Activated CD4-positive, alpha-beta T cell treated with anti-CD3 and anti-CD28 coated beads for 24 hours (primary cell): ENCODE data around the gene GLCE.

ENCODE experiments used
- DNase-seq, 2 donors: peaks; one replicate each; pipeline ENCODE4 v3.0.0-alpha.2; 2020; ENCODE audit warnings: low read depth in 2 of 2

GLCE gene

DNA sequence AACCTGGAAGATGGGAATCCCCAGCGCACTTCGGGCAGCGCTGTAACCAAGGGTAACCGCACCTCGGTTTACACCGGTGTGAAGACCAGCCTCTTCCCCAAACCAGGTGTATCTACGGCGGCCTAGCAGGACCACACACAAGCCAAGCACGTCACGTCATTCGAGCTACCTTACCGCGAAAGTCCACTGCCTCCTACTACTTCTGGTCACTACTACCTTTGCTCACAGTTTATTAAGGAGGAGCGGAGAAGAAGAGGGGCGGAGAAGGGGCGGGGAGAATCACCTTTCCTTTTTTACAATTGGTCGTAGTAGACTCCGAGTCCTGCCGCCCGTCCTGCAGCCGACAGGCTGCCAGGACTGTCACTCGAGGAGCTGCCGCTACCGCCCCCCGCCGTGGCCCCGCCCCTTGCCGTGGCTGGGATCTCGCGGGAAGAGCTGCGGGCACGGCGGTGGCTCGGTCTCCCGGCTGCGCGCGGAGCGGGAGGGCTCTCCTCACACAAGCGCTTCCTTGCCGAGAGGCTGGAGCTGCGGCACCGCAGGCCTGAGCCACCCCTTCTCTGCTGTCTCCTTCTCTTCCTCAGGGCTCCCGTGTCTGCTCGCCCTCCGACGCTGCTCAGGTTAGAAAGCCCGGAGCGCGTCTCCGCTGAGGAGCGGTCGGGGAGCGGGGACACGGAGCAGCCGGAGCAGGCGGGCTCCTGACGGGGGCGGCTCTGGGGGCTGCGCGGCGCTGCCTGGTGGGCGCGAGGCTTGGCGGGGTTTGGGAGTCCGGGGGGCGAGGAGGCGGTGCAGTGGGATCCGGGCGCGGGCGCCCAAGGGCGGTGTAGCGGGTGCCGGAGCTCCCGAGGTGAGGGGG is at the start of gene GLCE:
GLCE (plus strand) TSS at position 495 of the 853 bp plus-strand sequence. CDS start 95,172 bp downstream, outside the sequence.
- peak; percentile 89 to 91 for DNase-seq

DNA sequence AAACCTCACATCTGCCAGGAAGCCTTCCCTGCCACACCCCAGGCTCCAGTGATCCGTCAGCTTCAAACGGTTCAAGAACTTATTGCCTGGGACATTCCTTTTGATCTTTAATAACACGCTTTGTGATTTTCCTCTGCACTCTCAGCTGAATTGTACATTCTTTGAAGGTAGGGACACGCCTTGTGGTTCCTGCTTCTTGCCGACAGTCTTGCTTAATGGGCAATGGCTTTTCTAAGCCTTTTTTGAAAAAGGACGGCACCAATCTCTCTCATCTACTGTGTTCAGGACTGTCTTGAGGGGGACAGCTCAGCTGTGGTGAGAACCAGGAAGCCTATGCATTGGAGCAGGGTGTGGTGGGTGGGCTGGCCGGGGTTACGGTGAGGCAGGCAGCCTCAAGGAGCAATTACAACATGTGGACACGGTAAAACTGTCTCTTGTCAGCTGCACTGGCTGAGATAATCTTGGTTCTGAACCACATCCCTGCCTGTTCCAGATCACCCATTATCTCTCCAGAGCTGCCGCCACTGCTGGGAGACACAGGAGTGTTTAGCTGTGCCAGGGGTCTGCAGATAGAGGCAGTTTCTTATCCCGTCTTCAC is 46.0 kb upstream of the GLCE start:
- no peak for DNase-seq

DNA sequence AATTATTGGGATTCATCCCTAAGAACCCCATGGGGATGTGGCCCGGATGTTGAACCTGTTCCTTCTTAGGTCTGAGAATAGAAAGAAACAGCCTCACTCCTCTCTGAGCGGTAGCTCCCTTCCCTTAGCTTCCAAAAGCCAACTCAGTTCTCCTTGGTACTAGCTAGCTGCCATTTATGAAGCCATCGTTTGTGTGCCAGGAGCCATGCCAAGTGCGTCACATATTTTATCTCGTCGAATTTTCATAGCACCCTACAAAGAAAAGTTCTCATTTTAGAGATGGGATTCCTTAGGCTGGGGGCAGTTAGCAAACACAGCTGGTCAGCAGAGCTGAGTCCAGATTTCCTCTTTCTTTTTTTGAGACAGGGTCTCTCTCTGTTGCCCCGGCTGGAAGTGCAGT is 45.4 kb upstream of the GLCE start:
- DNase-seq: no peak

DNA sequence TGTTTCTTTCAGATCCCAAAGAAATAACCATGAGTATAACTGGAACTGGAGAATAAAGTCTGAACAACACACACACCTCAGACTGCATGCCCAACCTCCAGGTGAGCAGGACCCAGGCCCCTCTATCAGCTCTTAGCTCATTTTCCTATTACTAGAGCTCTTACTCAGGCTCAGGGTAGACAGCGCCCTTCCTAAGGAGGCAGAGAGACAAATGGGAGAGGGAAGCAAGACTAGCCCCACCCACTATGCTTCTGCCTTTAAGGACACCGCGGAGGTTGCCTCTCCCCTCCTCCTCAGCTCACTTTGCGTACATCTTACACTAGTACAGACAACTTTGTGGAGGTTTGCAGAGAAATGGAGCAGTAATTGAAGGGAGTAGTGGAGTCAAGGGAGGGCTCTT is 44.0 kb upstream of the GLCE start:
- DNase-seq: no peak

DNA sequence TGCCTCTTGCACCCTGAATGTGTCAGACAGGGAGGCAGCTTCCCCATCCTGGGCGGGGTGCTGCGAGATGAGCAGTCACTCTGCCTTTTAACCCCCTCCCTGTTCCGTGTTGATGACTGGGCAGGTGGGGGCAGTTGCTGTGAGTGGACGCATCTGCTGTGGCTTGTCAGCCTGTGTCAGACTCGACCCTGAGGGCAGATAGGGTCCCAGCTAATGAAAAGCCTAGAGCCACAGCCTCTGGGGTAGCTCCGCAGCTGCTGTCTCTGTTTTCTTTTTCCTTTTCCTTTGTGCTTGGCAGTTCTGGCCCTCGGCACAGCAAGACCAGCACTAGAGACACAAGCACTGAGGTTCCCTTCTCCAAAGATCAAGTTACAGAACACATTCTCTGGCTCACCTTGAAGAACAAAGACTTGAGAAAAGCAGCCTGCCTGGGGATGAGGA is 43.0 kb upstream of the GLCE start:
- no peak for DNase-seq

DNA sequence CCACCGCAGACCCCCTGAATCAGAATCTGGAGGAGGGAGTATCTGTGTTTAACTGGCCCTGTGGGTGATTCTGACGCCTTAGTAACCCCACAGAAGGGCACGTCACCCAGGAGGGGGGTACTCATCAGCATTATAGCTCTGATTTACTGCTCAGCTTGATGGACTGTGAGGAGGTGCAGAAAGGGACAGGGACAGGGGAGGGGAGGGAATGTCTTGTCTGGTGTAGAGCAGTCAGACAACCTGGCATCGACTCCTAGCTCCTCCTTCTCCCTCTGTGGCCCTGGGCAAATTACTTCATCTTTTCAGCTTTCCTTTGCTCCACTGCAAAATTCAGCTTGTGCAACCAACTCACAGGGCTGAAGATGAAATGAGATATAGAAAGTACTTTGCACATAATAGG is 42.3 kb upstream of the GLCE start:
- no peak for DNase-seq

DNA sequence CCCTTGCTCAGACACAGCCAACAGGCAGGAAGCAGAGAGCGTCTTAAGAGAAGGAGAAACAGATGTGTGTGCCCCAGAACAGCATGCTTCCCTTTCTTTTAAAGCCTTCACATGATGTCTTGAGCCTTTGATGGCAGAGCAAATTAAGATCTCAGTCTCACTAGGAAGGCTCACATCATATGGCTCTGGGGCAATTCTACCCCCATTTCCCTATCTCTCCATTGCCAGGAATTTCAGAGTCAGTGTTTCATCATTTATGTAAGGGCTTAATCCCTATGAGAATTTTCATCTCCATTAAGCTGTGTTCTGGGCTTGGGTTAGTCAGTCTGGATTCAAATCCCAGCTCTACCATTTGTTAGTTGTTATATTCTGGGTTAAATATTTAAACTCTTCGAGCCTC is 41.4 kb upstream of the GLCE start:
- DNase-seq: no peak

DNA sequence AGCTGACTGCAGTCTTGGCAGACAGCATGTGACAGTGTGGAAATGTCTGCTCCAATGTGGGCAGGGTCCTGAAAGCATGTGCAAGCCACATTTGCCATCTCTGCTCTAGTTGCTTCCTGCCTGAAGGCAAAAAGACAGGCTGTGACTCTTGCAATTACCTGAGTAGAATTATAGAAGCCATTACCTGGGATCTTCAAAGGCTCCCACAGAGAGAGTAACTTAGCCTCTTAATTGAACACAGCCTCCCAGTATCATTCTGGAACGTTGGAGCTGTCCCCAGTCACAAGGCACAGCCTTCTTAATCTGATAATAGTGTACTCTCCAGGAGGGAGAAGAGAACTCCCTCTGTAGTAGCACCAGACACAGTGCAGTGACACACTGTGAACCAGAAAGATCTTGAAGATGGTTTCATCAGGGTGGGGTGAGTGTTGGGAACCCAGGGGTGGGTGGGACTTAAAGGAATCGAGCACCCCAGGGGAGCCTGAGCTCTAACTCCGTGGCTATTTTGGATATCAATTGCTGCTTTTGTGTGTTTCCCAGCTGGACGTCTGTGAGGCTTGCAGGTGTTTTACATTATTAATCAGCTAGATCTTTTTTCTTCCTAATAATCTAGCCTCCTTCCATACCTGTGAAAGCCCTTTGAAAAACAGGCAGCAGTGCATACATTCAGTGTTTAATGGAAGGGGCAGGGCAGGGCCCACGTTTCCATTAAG is 40.6 kb upstream of the GLCE start:
- no peak for DNase-seq

DNA sequence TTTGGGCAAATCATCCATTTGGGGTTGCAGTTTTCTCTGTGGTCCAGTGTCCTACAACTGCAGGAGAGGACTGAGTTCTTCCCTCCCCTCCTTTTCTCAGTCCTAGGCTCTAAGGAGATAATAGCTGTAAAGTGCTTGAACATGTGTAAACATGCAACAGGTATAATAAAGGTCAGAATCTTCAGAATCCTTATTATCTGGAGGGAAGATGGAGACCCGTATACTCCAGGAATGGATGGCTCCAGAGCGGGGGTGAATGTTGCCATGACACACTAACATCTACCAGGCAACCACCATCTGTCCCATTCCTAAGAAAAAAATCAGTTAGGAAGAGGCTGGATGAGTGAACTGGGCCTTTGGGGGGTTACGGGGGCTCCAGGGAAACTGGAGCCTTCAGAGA is 39.7 kb upstream of the GLCE start:
- no peak for DNase-seq

DNA sequence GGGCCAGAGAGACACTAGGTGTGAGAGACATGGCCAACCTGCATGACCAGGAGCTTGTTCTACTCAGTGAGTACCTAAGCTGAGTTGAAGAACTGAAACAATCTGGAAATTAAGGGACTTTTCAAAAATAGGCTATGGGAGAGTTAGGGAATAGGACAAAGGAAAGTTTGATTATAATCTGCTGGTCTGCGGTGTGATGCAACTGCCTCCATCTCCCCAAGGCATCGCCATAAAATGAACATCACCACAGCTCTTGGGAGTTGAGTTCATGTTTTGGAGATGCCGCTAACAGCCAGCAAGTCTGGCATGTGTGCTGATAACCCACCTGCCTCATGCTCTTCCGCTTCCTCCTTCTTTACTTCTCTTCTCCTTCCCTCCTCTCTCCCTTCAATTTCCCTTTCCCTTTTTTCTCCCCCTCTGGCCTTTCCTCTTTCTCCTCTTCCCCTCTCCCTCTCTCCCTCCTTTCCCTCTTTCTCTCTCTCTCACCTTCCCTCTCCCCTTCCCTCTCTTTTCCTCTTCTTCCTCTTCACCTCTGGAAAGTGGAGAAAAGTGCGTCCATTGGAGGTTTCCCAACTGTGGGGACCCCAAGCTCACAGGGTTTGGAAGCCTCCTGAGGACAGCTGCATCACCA is 39.1 kb upstream of the GLCE start:
- no peak for DNase-seq

DNA sequence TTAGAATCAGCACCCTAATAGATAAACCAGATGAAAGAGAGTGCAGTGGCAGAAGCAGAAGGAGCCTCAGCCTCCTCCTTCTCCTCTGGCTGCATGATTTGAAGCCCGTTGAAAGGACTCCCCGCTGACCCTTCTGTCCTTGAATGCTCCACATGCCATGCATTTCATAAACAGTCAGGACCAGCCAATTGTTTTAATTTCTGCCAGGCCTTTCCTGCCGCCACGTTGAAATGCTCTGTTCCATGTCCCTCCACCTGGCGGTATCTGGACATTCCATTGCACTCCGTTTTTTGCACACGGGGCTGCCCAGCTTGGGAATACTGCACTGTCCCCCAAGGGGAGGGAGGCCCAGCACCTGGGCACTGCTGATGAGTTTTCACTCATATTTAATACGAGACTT is 35.2 kb upstream of the GLCE start:
- DNase-seq: no peak

DNA sequence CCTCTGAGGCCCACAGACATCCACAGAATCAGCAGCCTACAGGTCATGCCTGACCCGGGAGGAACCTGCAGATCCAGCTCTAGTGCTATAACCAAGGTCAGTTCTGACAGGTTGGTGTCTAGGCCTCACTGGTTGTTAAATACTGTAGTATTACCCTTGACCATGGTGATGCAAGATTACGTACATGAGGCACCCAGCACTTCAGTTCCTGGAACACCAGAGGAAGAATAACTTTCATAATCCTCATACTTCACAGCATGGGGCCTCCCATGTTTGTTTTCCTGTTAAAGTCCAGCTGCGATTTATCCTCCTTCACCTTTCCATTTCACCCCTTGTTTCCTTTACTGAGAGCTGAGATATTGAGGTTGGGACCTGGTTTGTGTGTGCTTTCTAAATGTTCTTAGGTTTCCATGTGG is 34.4 kb upstream of the GLCE start:
- no peak for DNase-seq

DNA sequence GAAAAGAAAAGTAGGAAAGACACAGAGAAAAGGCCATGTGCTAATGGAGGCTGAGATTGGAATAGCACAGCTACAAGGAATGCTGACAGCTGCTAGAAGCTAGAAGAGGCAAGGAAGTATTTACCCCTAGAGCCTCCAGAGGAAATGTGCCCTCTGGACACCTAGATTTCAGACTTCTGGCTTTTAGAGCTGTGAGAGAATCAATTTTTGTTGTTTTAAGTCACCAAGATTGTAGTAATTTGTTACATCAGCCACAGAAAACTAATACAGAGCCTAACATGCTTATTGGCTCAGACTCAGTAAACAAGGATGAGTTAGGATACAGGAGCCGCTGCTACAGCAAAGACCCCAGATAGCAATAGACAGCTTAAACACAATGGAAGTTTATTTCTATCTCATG is 33.1 kb upstream of the GLCE start:
- DNase-seq: no peak

DNA sequence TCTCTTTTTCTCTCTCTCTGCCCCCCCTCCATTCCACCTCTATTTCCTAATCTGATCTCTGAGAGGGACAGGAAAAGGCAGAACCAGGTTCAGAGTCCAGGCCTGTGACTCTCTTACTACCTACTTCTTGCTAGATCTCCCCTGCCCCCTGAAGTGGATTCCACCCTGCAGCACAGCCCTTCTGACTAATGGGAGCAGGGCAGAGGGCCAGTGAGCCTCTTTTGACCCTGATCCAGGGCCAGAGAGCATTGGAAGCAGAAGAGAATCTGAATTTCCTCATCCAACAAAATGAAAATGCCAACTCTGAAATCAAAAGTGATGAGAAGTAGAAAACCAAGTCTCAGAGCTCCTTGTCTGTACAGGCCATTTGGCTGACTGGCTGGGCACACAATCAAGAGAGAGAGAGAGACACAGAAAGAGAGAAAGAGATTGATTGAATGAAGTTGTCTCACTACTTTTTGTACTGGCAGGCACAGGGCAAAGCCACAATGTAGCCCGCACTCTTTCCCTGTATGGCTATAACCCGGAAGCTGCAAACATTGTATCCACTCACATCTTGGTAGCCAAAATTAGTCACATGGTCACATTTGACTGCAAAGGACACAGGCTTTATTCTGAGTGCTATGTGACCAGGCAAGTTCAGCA is 31.6 kb upstream of the GLCE start:
- no peak for DNase-seq

DNA sequence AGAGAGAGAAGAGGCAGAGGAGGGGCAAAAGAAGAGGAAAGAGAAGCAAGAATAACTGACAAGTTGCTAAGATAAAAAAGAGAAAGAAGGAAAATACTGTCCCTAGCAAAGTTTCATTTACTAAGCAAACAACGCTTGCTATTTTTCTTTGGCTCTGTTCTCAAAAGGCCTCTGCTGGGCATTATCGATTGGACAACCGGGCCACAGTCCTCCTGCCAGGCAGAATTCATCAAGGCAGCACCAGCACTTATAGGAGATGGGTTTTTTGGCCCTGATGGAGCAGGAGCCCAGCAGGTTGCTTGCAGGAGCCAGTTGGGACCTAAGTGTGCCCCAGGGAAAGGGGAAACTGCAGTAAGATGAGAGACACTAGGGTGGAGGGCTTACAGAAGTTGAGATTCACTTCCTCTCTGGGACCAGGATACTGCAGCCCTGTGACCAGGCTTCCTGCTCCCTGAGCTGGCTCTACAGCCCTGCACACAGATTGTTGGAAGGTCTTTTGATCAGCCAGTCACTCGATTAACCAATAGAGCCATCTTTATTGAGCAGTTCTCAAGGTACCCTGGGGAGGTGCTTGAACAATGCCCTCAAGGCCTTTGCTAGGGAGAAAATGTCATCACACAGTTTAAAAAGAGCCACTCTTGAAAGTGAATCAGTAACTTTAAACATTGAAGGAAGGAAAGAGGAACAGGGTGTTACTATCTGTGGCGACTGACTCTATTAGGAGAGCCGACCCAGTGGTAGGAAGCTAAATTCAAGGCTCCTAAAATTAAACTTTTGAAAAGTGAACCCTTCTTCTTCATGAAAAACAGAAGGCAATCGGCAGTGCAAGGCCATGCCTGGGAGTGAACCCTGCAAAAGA is 28.8 kb upstream of the GLCE start:
- no peak for DNase-seq

DNA sequence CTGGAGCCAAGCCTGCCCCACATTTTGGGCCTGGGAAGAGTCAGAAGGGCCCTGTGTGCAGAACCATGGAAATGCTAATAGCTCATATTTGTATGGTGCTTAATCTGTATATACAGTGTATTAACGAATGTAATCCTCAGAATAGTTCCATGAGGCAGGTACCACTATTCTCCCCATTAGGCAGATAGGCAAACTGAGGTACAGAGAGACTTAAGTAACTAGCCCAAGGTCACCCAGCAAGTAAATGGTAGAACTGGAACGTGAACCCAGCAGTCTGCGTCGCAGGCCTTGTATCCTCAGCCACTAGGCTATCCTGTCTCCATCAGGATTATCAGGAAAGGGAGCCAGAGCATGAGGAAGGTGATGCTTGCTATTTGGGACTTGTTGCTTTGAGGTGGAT is 28.0 kb upstream of the GLCE start:
- DNase-seq: no peak

DNA sequence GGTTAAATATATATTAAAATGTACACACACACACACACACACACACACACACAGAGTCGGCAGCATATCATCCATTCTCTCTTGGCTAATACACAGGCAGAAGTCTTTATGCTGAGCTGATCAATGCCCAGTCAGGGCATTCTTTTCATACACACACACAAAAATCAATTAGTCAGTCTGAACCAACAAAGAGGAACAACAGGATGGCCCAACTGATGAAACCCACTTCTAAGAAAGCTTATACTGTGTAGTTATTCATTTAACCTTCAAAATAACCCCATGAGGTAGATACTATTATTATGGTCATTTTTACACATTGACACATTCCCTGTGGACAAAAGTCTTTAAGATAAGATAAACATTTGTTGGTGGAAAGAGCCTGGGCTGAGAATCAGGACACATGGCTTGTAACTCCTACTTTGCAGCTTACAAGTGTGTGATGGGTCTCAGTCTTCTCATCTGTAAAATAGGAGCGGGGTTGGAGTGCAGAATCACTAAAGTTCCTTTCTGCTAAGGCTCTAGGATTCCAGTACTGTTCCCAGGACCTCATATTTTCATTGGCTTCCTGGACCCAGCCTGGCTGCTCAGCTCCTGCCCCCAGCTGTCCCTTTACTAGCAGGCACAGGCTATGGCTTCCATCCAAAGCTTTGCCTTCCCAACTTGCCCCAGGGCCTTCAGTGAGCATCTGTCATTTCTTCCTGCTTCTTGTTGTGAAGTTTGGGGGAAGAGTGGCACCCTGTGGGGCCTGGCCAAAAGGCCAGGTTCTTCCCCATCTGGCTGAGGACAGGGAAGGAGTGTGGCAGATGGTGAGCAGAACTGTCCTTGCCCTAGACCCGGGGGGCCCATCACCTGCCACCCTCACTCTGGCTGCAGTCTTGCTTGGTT is 27.2 kb upstream of the GLCE start:
- DNase-seq: no peak

DNA sequence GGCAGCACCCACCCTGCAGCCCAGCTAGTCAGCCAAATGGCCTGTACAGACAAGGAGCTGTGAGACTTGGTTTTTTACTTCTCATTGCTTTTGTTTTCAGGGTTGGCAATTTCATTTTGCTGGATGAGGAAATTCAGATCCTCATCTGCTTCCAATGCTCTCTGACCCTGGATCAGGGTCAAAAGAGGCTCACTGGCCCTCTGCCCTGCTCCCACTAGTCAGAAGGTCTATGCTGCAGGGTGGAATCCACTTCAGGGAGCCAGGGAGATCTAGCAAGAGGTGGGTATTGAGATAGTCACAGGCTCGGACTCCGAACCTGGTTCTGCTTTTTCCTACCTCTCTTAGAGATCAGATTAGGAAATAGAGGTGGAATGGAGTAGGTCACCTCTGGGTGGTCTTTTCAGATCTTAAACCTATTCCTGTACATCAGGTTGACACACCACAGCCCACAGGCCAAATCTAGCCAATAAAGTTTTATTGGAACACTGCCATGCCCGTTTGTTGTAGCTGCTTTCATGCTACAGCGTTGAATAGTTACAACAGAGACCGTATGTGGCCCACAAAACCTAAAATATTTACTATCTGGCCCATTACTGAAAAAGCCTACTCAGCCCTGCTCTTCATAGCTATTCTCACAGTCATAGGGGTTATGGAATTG is 26.4 kb upstream of the GLCE start:
- DNase-seq: no peak

DNA sequence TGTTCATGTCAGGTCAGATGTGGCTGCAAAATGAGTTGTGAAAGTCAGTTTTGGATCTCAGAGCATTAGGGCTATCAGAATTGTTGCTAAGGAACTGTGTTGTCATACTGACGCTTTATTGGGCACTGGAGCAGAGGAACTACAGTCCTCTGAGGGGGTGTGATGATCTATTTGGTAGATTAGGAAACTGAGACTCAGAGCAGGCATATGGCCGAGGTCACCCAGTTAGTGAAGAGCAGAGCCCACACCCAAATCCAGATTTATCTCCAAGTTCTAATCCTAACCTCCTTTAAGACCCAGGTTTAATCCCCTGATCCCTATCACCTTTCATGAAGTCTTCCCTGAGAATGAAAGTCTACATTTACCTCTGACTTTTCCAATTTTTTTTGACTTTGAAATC is 25.6 kb upstream of the GLCE start:
- DNase-seq: no peak
